Activated effector memory CD4-positive, alpha-beta T cell treated with Interleukin-2 at 50 U/mL for 16 hours (primary cell): ENCODE results near the gene NUMA1.

Source experiments
- DNase-seq: peaks from one replicate; pipeline ENCODE4 v3.0.0-alpha.2; 2020

NUMA1 gene

DNA sequence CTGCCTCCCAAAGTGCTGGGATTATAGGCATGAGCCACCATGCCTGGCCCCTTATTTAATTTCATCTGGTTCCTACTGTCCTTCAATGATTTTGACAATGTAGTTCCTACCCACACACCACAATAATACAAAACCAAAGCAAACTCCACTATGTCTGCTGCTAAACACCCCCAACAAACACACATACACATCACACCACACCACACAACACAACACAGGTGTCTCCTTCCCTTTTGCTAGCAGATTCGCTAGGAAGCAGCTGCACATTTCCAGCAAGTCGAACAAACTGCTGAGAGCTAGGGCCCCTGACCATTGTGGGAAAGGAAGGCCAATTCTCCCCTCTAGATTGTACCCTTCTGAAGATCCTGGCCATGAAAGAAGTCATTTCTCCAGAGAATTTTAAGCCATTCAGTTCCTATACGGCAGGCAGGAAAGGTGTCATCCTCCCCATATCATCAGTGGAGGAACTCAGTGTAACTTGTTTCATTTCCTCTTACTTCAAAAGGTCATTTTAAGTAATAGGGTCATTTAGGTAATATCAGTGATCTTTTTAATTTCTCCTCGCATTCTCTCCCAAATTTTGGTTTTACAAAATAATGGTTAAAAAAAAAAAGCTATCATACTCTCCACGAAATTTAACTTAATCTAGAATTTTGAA is 18.5 kb downstream of the NUMA1 start:
- DNase-seq: no peak

GRCh38 chr11:72058416-72059034 is 21.8 kb downstream of the NUMA1 start:
- DNase-seq: no peak

DNA sequence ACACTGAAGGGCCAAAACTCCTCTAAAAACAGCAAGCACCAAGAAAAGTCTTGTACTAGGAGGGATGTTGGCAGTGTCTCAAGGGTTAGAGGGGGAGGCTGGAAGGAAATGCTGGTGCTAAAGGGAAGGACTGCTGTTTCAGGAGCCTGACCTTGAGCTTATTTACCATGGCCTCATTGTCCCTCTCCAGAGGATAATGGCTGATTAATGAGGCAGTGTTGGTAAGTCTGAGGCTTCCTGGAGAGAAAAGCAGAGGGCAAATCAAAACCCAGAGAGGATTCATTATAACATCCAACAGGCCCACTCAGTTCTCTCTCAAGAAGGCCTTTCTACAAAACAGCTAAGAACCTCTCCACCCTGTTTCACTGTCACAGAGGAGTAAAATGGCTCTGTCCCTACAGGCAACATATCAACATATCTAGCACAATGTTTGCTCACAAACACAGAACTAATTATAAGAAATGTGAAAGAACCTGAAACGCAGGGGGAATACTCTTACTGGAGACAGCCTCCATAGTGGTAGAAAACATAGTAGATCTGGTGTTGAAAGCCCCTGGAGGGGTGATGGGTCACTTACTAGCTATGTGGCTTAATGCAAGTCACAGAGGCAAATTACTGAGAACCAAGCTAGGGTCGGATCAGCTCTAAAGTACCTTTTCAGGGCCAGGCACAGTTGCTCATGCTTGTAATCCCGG is 31.4 kb downstream of the NUMA1 start:
- DNase-seq: no peak

- DNase-seq: no peak
Observed at GRCh38 chr11:72045849-72046248, 34.5 kb downstream of the NUMA1 start.

GRCh38 chr11:72042064-72042745 is 38.1 kb downstream of the NUMA1 start:
- DNase-seq: no peak

- DNase-seq: peak; percentile 51
Observed at GRCh38 chr11:72041364-72042063, 38.8 kb downstream of the NUMA1 start.

DNA sequence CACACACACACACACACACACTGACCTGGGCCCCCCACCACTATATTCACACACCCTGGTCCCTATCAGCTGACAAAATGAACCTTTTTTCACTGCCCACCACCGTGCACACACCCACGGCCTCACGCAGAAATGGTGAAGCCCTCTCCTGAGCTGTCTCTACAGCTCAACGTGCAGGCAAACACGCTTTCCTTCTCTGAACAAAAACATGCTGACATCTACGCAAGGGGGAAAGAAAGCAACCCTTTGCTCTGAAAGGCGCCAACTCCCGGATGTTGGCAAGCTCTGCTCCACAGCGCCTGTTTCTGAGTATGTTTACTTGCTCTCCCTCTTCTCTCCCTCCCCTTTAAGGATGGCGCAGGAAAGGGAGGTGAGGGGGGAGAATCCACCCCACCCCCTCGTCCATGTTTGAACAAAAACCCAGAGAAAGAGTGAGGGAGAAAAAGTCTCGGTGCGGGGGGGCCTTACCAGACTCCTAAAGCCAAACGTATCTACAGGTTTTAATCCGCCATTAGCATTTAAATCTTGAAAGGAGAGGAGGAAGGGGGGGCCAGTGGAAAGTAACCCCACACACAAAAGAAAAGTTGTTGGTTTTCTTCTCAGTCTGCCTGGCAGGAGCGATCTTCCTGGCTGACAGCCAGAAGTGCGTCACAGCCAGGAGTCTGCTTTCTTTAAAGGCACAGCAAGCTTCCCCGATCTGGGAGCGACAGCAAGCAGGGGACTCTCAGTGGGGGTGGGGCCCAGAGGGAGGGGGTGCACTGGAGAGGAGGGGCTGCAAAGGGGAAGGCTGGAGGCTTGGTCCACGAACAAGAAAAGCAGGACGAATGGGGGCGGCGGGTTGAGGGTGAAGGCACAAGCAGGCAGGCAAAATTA is 39.6 kb downstream of the NUMA1 start:
- peak; percentile 68 for DNase-seq

GRCh38 chr11:72039856-72040401 is 40.4 kb downstream of the NUMA1 start:
- DNase-seq: peak; percentile 8

GRCh38 chr11:72039031-72039855 is 41.1 kb downstream of the NUMA1 start:
- no peak for DNase-seq

DNA sequence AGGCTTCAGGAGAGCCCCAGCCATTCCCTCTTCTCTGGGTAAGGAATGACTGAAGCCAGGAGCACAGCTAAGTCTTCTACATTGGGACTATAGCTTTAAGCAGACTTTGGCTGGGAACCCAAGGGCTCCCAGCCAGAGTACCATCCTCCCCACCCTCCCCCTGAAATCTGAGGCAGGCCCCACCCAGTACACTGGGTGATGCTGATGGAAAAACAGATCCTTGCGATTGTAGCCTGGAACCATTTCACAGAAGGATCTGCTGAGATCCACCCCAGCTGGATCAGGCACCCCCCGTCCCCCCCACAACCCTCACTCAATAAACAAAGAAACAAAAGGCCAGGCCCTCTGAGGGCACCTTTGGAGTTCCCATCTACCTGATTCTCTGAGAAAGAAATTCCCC is 41.9 kb downstream of the NUMA1 start:
- DNase-seq: no peak

DNA sequence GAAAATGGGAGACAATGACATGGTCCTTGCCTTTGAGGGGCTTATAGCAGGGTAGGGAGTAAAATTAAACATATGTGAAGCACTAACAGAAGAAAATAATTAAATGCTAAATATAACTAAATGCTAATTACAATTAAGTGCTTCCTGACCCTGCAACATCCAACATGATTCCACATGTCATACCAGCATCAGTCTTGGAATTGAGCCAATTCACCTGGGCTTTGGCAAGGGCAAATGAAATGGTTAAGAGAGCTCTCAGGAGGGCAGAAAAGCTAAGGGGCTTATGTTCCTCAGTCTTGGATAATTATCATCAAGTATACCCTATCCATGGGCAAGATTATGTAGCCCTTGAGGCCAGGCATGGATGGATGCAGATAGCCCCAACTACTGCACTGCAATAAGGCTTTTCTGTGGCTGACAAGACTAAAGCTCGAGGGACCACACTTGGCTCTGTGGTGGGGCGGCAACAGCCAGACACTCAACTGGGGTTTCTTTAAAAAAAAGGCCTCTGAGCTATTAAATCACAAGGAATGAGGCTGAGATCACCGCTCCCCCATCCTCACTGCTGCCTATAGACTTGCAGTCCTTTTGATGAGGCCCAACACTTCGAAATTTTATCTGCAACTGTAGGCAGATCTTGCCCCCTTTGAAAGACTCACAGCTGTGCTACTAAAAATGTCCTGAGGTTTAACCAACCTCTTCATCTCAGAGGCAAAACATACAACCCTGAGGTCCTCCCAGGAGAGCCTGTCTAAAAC is 42.6 kb downstream of the NUMA1 start:
- DNase-seq: no peak

- no peak for DNase-seq
Observed at GRCh38 chr11:72036687-72037086, 43.7 kb downstream of the NUMA1 start.

GRCh38 chr11:72030472-72031045 is 49.8 kb downstream of the NUMA1 start:
- DNase-seq: no peak

DNA sequence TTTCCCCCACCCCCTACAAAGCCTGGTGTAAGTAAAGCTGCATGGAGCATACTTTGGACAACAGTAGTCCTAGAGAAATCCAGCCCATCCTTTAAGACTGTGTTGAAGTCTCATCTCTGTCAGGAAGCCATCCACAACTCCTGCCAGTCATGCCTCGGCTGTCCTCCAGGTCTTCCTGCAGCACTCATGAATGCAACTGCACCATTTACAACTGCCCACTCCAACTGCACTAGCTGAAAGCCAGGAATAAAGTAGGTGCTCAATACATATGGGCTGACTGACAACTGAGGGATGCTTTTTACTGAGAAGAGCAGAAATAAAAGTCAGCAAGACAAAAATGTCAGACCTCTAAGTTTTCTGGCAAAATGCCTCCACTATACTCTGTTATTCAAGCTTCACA is 54.3 kb downstream of the NUMA1 start:
- no peak for DNase-seq

DNA sequence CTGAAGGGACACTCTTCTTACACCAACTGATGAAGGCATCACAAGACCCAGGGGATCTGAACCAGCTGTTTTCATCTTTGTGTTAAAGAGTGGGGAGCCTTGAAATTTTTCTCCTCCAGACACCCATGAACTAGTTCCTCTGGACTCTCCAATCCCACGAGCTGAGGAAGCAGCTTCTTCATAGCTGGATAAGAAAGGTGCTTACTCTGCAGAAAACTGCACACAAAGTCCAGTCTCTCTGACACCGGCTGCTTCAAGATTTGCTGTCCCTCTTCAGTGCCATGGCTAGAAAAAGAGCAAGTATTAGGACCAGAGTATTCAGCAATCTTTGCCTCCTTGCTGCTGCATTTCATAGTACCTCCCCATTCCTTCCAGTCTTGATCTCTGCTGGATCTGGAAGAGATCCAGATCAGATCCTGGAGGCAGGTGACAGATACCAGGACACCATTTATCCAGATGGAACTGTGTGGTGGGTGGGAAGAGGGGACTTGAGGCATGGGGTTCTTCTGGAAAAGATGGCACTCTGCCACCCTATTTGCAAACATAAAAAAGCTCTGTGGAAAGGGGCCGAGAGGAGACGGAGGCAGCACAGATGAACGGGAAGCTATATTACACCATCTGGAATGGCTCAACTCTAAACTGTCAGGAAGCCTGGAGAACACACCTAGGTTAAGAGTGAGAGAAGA is 56.1 kb downstream of the NUMA1 start:
- no peak for DNase-seq

GRCh38 chr11:72023335-72023734 is 57.0 kb downstream of the NUMA1 start:
- DNase-seq: no peak

- DNase-seq: no peak
Observed at GRCh38 chr11:72018171-72018570, 62.2 kb downstream of the NUMA1 start.

- DNase-seq: no peak
Observed at GRCh38 chr11:72015511-72016061, 64.8 kb downstream of the NUMA1 start.
